ENCODE measurements around the gene GLP2R. TPM values are rescaled to one million over a fixed set of nuclear protein-coding genes. Genes with fewer than 3 reads are reported as not detected.

Gene GLP2R
- total RNA-seq, 1 experiment from 2014 or later: 0.22 TPM

DNA sequence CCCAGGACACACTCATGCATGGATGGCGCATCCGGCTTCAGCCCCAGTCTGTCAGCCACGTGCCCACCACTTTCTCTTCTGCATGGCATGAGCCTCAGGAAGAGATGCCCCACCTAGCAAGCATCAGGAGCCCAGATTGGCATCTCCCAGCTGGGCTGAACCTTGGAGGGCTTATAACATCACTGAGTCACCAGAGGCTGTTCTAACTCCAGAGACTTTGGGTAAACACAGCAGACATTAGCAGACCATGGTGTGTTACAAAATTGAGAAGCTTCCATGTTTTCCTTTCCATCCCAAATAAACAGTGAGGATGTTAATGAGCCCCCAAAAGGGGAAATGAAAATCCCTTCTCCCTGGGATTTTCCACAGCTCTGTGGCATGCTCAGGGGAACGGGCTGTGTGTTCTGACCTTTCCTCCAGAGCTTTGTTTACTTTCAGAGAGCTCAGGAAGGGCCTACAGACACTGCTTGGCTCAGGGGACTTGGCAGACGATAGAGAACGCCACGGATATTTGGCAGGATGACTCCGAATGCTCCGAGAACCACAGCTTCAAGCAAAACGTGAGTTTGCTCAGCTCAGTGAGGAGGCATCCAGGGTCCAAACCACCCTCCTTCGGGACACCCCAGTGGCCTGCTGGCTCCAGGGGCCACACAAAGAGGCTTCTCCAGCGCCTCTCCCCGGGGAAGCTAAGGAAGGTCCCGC is 16.5 kb downstream of the GLP2R start:
- H3K27ac ChIP-seq (ENCODE audit: low read length): peak overlapping the region; percentile 80
- peaks cover 32% of the 10 kb centered on the region for H3K4me1 ChIP-seq (ENCODE audit: insufficient read depth, low read length)
- H3K9ac ChIP-seq (ENCODE audit: low read length): peak overlapping the region; percentile 14; the same call in 1 of the 2 replicates
- ATAC-seq (peak; percentile 80), DNase-seq (peak; percentile 62)
- H3F3A ChIP-seq (ENCODE audit: low read length, unreplicated experiment): no peaks in the 10 kb centered on the region
- H3K9me3 ChIP-seq (ENCODE audit: low read length): no peaks in the 10 kb centered on the region
- H2AFZ ChIP-seq (ENCODE audit: low read length): peak overlapping the region; percentile 74
- no peak for TF ChIP-seq EZH2 (IDR thresholded peaks at IDR 0.05; ENCODE audit: low read length, unreplicated experiment)
- TF ChIP-seq CTCF (conservative IDR thresholded peaks at IDR 0.05; ENCODE audit: low read depth, low read length): no peak
- TF ChIP-seq EZH2phosphoT487 (IDR thresholded peaks at IDR 0.05; ENCODE audit: borderline replicate concordance, low read length): no peak
- intact Hi-C loops (cut with micrococcal nuclease): no loop called here
- BruUV-seq (replicated peaks): no TSS peak
- H3K4me2 ChIP-seq (ENCODE audit: low read length): peak overlapping the region; percentile 70
- no peaks in the 10 kb centered on the region for H3K9me2 ChIP-seq (replicated peaks; ENCODE audit: low read length)
- ChIA-PET POLR2A (ENCODE audit: unreplicated experiment) (no interaction called here), CTCF (interaction anchor here (0.8 kb wide), 1 partner anchor 74 kb away, joined by 3 read pairs; no protein-coding TSS in a partner anchor)
- no peaks in the 10 kb centered on the region for H3K36me3 ChIP-seq (ENCODE audit: low read depth, low read length)
- H3K27me3 ChIP-seq (ENCODE audit: low read length): no peaks in the 10 kb centered on the region
- H3K4me3 ChIP-seq (ENCODE audit: low read length): no peak overlapping the region; the same call in 1 of the 2 replicates
- H4K20me1 ChIP-seq (ENCODE audit: low read length): no peaks in the 10 kb centered on the region
- H3K79me2 ChIP-seq (ENCODE audit: low read length): no peaks in the 10 kb centered on the region

GRCh38 chr17:9843152-9844010 is 17.7 kb downstream of the GLP2R start:
- Histone ChIP-seq H3K79me2 (ENCODE audit: low read length) (no peaks in the 10 kb centered on the region), H3K9me2 (replicated peaks; ENCODE audit: low read length) (no peaks in the 10 kb centered on the region), H3K9me3 (ENCODE audit: low read length) (no peaks in the 10 kb centered on the region), H3K36me3 (ENCODE audit: low read depth, low read length) (no peaks in the 10 kb centered on the region), H2AFZ (ENCODE audit: low read length) (no peak overlapping the region), H3K27ac (ENCODE audit: low read length) (0 out of 2 replicates have a peak overlapping the region, but pooled peaks have one; percentile 80), H4K20me1 (ENCODE audit: low read length) (no peaks in the 10 kb centered on the region), H3K4me1 (ENCODE audit: insufficient read depth, low read length) (peaks cover 21% of the 10 kb centered on the region), H3K4me2 (ENCODE audit: low read length) (no peak overlapping the region), H3K4me3 (ENCODE audit: low read length) (no peak overlapping the region), H3K9ac (ENCODE audit: low read length) (no peak overlapping the region), H3K27me3 (ENCODE audit: low read length) (no peaks in the 10 kb centered on the region), H3F3A (ENCODE audit: low read length, unreplicated experiment) (no peaks in the 10 kb centered on the region)
- intact Hi-C loops (cut with micrococcal nuclease): no loop called here
- BruUV-seq (replicated peaks): no TSS peak
- ChIA-PET POLR2A (ENCODE audit: unreplicated experiment) (no interaction called here), CTCF (no interaction called here)
- TF ChIP-seq EZH2 (IDR thresholded peaks at IDR 0.05; ENCODE audit: low read length, unreplicated experiment) (no peak), CTCF (conservative IDR thresholded peaks at IDR 0.05; ENCODE audit: low read depth, low read length) (no peak), EZH2phosphoT487 (IDR thresholded peaks at IDR 0.05; ENCODE audit: borderline replicate concordance, low read length) (no peak)
- DNase-seq: no peak
- ATAC-seq: no peak

All from PC-3 (cell line).